SK-N-MC (cell line): Measurements from ENCODE around the gene C6orf132.

Experiments used
- EZH2 ChIP-seq: fragments of 200-600 bp; sonication (generic); IDR thresholded peaks from one replicate; pipeline ENCODE4 v1.6.1; 2017; ENCODE audit warnings: antibody characterized with exemption
- POLR2AphosphoS5 ChIP-seq: IDR thresholded peaks from 2 replicates; pipeline ENCODE4 v1.6.1; 2012; ENCODE audit warnings: mild to moderate bottlenecking, low read depth, low read length, borderline replicate concordance

- TF ChIP-seq EZH2: no peak
- no peak for TF ChIP-seq POLR2AphosphoS5
Observed at GRCh38 chr6:42105156-42105648, 37.2 kb downstream of the C6orf132 start.
